DMS153 treated with DMSO at 0.1 percent for 48 hours (cell line): ENCODE results near the gene CCDC134.
"Not testable (repeated sequence)": the region's sequence is repeated elsewhere in the genome, so short reads cannot be mapped to it uniquely, and the experiment has no call there.

Experiments
- DNase-seq: peaks from one replicate; lab custom pipeline; 2025; ENCODE audit not compliant: unreplicated experiment; lab: John Stamatoyannopoulos, UW

CCDC134 gene

GRCh38 chr22:41822317-41823057, 22.0 kb downstream of the CCDC134 start:
- DNase-seq, result peak; percentile 54

- DNase-seq, result no peak
These were observed 23.3 kb downstream of the CCDC134 start for GRCh38 chr22:41823797-41824196.

GRCh38 chr22:41825376-41825775, 24.9 kb downstream of the CCDC134 start:
- no peak for DNase-seq

GRCh38 chr22:41826021-41826420, 25.5 kb downstream of the CCDC134 start:
- DNase-seq, result no peak

- no peak for DNase-seq
These were observed 26.2 kb downstream of the CCDC134 start for GRCh38 chr22:41826430-41827383.

- no peak for DNase-seq
These were observed 27.2 kb downstream of the CCDC134 start for GRCh38 chr22:41827671-41828070.

- no peak for DNase-seq
These were observed 28.0 kb downstream of the CCDC134 start for GRCh38 chr22:41828516-41828915.

- no peak for DNase-seq
These were observed 29.7 kb downstream of the CCDC134 start for GRCh38 chr22:41830174-41830573.

- DNase-seq, result no peak
These were observed 30.9 kb downstream of the CCDC134 start for GRCh38 chr22:41831383-41831782.

- DNase-seq, result no peak
These were observed 31.5 kb downstream of the CCDC134 start for GRCh38 chr22:41831828-41832552.

GRCh38 chr22:41832553-41833368, 32.3 kb downstream of the CCDC134 start, which contains the start of gene SREBF2:
TSS of gene SREBF2 (plus strand) at chr22:41833105. CDS start at chr22:41833271, 166 bp downstream.
- DNase-seq, result peak; percentile 97

- DNase-seq, result no peak
These were observed 33.0 kb downstream of the CCDC134 start for GRCh38 chr22:41833369-41834004.

- no peak for DNase-seq
These were observed 33.8 kb downstream of the CCDC134 start for GRCh38 chr22:41834005-41834944.

- not testable (repeated sequence) for DNase-seq
These were observed 35.0 kb downstream of the CCDC134 start for GRCh38 chr22:41835462-41835861.

GRCh38 chr22:41836551-41836950, 36.1 kb downstream of the CCDC134 start:
- DNase-seq, result no peak

GRCh38 chr22:41838842-41839618, 38.6 kb downstream of the CCDC134 start:
- DNase-seq, result no peak

GRCh38 chr22:41840216-41840615, 39.7 kb downstream of the CCDC134 start:
- DNase-seq, result no peak

GRCh38 chr22:41841085-41841712, 40.7 kb downstream of the CCDC134 start:
- no peak for DNase-seq
